ENCODE measurements around the gene RUFY2.

DNA sequence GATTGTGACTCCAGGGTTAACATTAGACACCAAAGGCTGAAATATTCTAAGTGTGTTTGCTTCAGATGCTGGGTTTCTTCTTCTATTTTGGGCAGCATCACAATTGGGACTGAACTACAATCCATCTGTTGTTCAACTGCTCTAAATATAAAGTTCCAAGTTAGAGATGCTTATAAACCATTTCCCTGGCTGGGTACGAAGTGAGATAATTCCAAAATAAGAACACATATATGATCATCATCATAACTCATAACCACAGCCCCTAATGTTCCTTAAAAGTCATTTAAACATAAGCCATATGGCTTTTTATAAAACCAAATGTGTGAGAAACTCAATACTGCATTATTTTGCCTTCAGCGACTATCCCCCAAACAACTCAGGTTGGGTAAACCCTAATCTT is 35.9 kb upstream of the RUFY2 start:
- TF ChIP-seq, protein P1, sequence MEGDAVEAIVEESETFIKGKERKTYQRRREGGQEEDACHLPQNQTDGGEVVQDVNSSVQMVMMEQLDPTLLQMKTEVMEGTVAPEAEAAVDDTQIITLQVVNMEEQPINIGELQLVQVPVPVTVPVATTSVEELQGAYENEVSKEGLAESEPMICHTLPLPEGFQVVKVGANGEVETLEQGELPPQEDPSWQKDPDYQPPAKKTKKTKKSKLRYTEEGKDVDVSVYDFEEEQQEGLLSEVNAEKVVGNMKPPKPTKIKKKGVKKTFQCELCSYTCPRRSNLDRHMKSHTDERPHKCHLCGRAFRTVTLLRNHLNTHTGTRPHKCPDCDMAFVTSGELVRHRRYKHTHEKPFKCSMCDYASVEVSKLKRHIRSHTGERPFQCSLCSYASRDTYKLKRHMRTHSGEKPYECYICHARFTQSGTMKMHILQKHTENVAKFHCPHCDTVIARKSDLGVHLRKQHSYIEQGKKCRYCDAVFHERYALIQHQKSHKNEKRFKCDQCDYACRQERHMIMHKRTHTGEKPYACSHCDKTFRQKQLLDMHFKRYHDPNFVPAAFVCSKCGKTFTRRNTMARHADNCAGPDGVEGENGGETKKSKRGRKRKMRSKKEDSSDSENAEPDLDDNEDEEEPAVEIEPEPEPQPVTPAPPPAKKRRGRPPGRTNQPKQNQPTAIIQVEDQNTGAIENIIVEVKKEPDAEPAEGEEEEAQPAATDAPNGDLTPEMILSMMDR (IDR thresholded peaks at IDR 0.05) = no peak
- no peak for TF ChIP-seq POLR2A (IDR thresholded peaks at IDR 0.05)

Measured in heart left ventricle (tissue), 13 donors.